GM10266 (cell line): ENCODE data around the gene GNE.
A peak's percentile ranks its signal among the peaks of the same experiment; 100 is the strongest.

Source experiments
- DNase-seq: peaks from one replicate; pipeline ENCODE4 v3.0.0; 2012; ENCODE audit errors: extremely low spot score
- TF ChIP-seq, protein P1 (sequence below): IDR thresholded peaks from 2 replicates; pipeline ENCODE4 v1.5.1; 2012; ENCODE audit warnings: mild to moderate bottlenecking, low read depth; ENCODE audit not compliant: control insufficient read depth, insufficient read depth; ENCODE audit errors: missing control alignments

GNE gene

DNA sequence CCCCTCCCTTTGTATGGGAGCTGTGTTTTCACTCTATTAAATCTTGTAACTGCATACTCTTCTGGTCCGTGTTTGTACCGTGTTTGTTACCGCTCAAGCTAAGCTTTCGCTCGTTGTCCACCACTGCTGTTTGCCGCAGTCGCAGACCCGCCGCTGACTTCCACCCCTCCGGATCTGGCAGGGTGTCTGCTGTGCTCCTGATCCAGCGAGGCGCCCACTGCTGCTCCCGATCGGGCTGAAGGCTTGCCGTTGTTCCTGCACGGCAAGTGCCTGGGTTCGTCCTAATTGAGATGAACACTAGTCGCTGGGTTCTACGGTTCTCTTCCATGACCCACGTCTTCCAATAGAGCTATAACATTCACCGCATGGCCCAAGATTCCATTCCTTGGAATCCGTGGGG, 6.6 kb upstream of the GNE start:
- DNase-seq, result no peak
- TF ChIP-seq, protein P1, sequence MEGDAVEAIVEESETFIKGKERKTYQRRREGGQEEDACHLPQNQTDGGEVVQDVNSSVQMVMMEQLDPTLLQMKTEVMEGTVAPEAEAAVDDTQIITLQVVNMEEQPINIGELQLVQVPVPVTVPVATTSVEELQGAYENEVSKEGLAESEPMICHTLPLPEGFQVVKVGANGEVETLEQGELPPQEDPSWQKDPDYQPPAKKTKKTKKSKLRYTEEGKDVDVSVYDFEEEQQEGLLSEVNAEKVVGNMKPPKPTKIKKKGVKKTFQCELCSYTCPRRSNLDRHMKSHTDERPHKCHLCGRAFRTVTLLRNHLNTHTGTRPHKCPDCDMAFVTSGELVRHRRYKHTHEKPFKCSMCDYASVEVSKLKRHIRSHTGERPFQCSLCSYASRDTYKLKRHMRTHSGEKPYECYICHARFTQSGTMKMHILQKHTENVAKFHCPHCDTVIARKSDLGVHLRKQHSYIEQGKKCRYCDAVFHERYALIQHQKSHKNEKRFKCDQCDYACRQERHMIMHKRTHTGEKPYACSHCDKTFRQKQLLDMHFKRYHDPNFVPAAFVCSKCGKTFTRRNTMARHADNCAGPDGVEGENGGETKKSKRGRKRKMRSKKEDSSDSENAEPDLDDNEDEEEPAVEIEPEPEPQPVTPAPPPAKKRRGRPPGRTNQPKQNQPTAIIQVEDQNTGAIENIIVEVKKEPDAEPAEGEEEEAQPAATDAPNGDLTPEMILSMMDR, result no peak

GRCh38 chr9:36263683-36264082, 5.4 kb upstream of the GNE start:
- TF ChIP-seq, protein P1, result no peak
- no peak for DNase-seq

DNA sequence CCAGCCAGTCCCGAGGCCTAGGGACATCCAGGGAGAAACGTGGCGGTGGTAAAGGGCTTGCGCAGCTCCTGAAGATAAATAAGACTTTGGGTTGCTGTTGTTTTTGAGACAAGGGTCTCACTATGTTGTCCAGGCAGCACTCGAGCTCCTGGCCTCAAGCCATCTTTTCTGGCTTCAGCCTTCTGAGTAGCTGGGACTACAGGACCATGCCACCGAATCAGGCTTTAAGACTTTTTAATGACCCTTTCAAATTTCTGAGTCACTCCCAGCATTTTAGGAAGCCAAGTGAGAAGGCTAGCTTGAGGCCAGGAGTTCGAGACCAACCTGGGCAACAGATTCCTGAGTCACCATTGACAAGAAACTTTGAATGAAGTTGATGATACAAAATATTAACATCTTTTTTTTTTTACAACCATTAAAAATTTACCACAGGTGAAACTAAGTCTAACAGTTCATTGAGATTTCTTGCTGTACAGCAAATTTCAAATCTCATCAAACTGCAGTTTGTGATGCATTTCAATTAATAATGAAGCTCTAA, 817 bp upstream of the GNE start:
- DNase-seq, result no peak
- TF ChIP-seq, protein P1, result no peak

DNA sequence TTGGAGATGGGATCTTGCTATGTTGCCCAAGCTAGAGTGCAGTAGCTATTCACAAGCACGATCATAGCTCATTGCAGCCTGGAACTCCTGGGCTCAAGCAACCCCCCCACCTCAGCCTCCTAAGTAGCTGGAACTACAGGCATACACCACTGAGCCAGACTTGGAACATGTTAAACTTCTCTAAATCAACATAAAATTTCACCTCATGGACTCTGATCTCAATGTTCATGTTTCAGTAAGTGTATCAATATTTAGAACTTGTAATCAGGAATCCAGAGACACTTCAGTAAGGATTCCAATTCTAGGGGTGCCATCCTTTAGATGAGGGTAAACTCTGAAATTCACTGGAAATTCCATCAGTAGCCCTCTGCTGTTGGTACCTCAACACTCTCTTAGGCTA, 6.8 kb downstream of the GNE start:
- TF ChIP-seq, protein P1, result no peak
- DNase-seq, result no peak

DNA sequence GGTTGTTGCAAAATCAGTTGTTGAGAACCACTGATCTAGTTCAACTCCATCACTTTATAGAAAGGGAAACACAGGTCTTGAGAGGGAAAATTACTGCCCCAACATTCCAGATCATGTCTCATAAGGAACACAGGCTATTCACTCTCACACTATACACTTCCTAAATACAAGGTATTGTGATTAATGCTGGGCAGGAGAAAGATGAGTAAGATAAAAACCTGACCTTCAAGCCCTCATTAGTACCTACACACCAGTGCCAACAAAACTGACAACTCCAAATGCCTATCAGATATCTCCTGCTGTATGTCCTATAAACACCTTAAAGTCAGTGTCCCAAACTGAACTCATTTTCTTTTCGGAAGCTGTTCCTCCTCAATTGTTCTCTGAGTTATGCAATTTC, 8.2 kb downstream of the GNE start:
- TF ChIP-seq, protein P1, result no peak

GRCh38 chr9:36249189-36249588, 9.1 kb downstream of the GNE start:
- TF ChIP-seq, protein P1, result no peak
- no peak for DNase-seq

More for the DNA sequence above, 8.2 kb downstream of the GNE start:
- no peak for DNase-seq

GRCh38 chr9:36248061-36248460, 10.2 kb downstream of the GNE start:
- peak; percentile 29 for DNase-seq
- TF ChIP-seq, protein P1, result peak; percentile 10
